Astrocyte of the hippocampus (primary cell): ENCODE measurements around the gene FASN.

Experiments
- DNase-seq: peaks from one replicate; pipeline ENCODE4 v3.0.0; 2011; ENCODE audit warnings: low read depth, low spot score

Gene FASN

GRCh38 chr17:82076785-82077591, 21.0 kb downstream of the FASN start:
- DNase-seq: no peak

GRCh38 chr17:82076018-82076784, 21.8 kb downstream of the FASN start:
- DNase-seq: no peak

- DNase-seq: no peak
Observed at GRCh38 chr17:82073446-82073845, 24.6 kb downstream of the FASN start.

- no peak for DNase-seq
Observed at GRCh38 chr17:82072827-82073226, 25.2 kb downstream of the FASN start.

- DNase-seq: no peak
Observed at GRCh38 chr17:82070611-82071010, 27.4 kb downstream of the FASN start.

GRCh38 chr17:82065638-82066303, 32.3 kb downstream of the FASN start, which contains the start of gene DUS1L:
Gene DUS1L (minus strand): TSS chr17:82065804. CDS start chr17:82065059, 745 bp downstream.
- peak; percentile 78 for DNase-seq

- DNase-seq: peak; percentile 67
Observed at GRCh38 chr17:82065193-82065637, 32.8 kb downstream of the FASN start.

- peak; percentile 18 for DNase-seq
Observed at GRCh38 chr17:82064433-82065192, 33.4 kb downstream of the FASN start.

- no peak for DNase-seq
Observed at GRCh38 chr17:82063424-82064415, 34.3 kb downstream of the FASN start.

GRCh38 chr17:82062984-82063368, 35.1 kb downstream of the FASN start:
- no peak for DNase-seq

- no peak for DNase-seq
Observed at GRCh38 chr17:82062076-82062983, 35.7 kb downstream of the FASN start.

- no peak for DNase-seq
Observed at GRCh38 chr17:82061047-82061925, 36.8 kb downstream of the FASN start.

GRCh38 chr17:82060614-82061013, 37.4 kb downstream of the FASN start:
- DNase-seq: no peak

- no peak for DNase-seq
Observed at GRCh38 chr17:82060001-82060380, 38.0 kb downstream of the FASN start.

- no peak for DNase-seq
Observed at GRCh38 chr17:82059272-82060000, 38.6 kb downstream of the FASN start.

GRCh38 chr17:82058855-82059249, 39.2 kb downstream of the FASN start:
- DNase-seq: no peak

- DNase-seq: no peak
Observed at GRCh38 chr17:82058230-82058854, 39.7 kb downstream of the FASN start.
